SK-N-SH (cell line): ENCODE results near the gene IGFBP7. TPM values are rescaled to one million over a fixed set of nuclear protein-coding genes. Genes with fewer than 3 reads are reported as not detected.

Experiments
- CTCF ChIA-PET: fragments of 300-600, 350-600 bp; formaldehyde crosslinking; extraction: SDS; loops from one replicate; lab custom pipeline; 2021; lab: Yijun Ruan, JAX
- POLR2A ChIA-PET: fragments of 350-600 bp; sonication (Branson Sonifier 250); formaldehyde crosslinking; extraction: SDS; loops from one replicate; lab custom pipeline; 2020; ENCODE audit warnings: antibody characterized with exemption, inconsistent platforms; lab: Yijun Ruan, JAX
- DNase-seq: peaks from one replicate; pipeline ENCODE4 v3.0.0; 2012
- H2AFZ ChIP-seq: fragments of 200-600 bp; sonication (generic); 2 replicates; pipeline ENCODE4 v1.8.1; 2016; ENCODE audit warnings: antibody characterized with exemption, mild to moderate bottlenecking, low read depth
- H3F3A ChIP-seq: fragments of 200-600 bp; sonication (generic); replicated peaks from 2 replicates; pipeline ENCODE3; 2016; ENCODE audit warnings: antibody characterized with exemption, mild to moderate bottlenecking; ENCODE audit not compliant: insufficient read depth
- H3K27ac ChIP-seq, 2 experiments: fragments of 200-500 bp in 1 of 2; fragments of 200-600 bp in 1 of 2; sonication (Bioruptor generic) in 1 of 2; sonication (generic), shearing (Covaris generic) in 1 of 2; 2 replicates each; pipeline versions ENCODE4 v1.5.1 to v1.6.1; 2014 to 2016; ENCODE audit warnings: low read depth in 2 of 2, inconsistent platforms in 1 of 2, low read length in 1 of 2, mild to moderate bottlenecking in 1 of 2, mixed read lengths in 1 of 2
- H3K27me3 ChIP-seq: fragments of 200-600 bp; sonication (generic), shearing (Covaris generic); 2 replicates; pipeline ENCODE4 v1.6.1; 2016; ENCODE audit warnings: mixed run types; ENCODE audit not compliant: insufficient read depth
- H3K36me3 ChIP-seq, 2 experiments: fragments of 200-500 bp in 1 of 2; fragments of 200-600 bp in 1 of 2; sonication (Bioruptor generic) in 1 of 2; sonication (generic) in 1 of 2; replicated peaks in 1 of 2; 2 replicates each; pipeline versions ENCODE3 to v1.5.1; 2014 to 2016; ENCODE audit warnings: low read length in 1 of 2, mild to moderate bottlenecking in 1 of 2; ENCODE audit not compliant: insufficient read depth in 2 of 2, control insufficient read depth in 1 of 2
- H3K4me1 ChIP-seq, 2 experiments: fragments of 200-500 bp in 1 of 2; fragments of 200-600 bp in 1 of 2; sonication (Bioruptor generic) in 1 of 2; sonication (generic), shearing (Covaris generic) in 1 of 2; 2 replicates each; pipeline versions ENCODE4 v1.5.1 to v1.6.1; 2014 to 2016; ENCODE audit warnings: low read depth in 1 of 2, low read length in 1 of 2, mixed run types in 1 of 2; ENCODE audit not compliant: insufficient read depth in 2 of 2, control insufficient read depth in 1 of 2
- H3K4me2 ChIP-seq: fragments of 200-600 bp; sonication (generic), shearing (Covaris generic); 2 replicates; pipeline ENCODE4 v1.6.1; 2017; ENCODE audit warnings: mixed run types
- H3K4me3 ChIP-seq, 2 experiments: fragments of 200-500 bp in 1 of 2; fragments of 200-600 bp in 1 of 2; sonication (Bioruptor generic) in 1 of 2; sonication (generic), shearing (Covaris generic) in 1 of 2; 2 replicates each; pipeline versions ENCODE4 v1.5.1 to v1.8.1; 2014 to 2016; ENCODE audit warnings: low read depth in 2 of 2, inconsistent platforms in 1 of 2, low read length in 1 of 2, mild to moderate bottlenecking in 1 of 2, mixed read lengths in 1 of 2, moderate library complexity in 1 of 2
- H3K79me2 ChIP-seq: fragments of 200-600 bp; sonication (generic); 2 replicates; pipeline ENCODE4 v1.8.1; 2017; ENCODE audit warnings: mild to moderate bottlenecking; ENCODE audit not compliant: insufficient read depth
- H3K9ac ChIP-seq: fragments of 200-600 bp; sonication (generic); 2 replicates; pipeline ENCODE4 v1.6.1; 2017; ENCODE audit warnings: mixed run types
- H3K9me2 ChIP-seq: fragments of 200-600 bp; sonication (generic); 2 replicates; pipeline ENCODE4 v1.6.1; 2017; ENCODE audit warnings: mixed run types
- H3K9me3 ChIP-seq: fragments of 200-600 bp; sonication (generic); 2 replicates; pipeline ENCODE4 v1.6.1; 2017; ENCODE audit warnings: mixed run types, mild to moderate bottlenecking, moderate library complexity
- H4K20me1 ChIP-seq: fragments of 200-600 bp; sonication (generic); 2 replicates; pipeline ENCODE4 v1.6.1; 2017; ENCODE audit warnings: mild to moderate bottlenecking, mixed run types; ENCODE audit not compliant: insufficient read depth
- CHD2 ChIP-seq: fragments of 150-350 bp; IDR thresholded peaks from 2 replicates; pipeline ENCODE4 v1.6.1; 2018; ENCODE audit warnings: low read length; ENCODE audit not compliant: partially characterized antibody
- EP300 ChIP-seq, 2 experiments: IDR thresholded peaks; 2 replicates each; pipeline versions ENCODE4 v1.4.0 to v1.6.1; 2012; ENCODE audit warnings: borderline replicate concordance in 1 of 2, low read depth in 1 of 2, low read length in 1 of 2
- EZH2phosphoT487 ChIP-seq: fragments of 200-600 bp; sonication (generic); IDR thresholded peaks from 2 replicates; pipeline ENCODE4 v1.6.1; 2017; ENCODE audit warnings: low read depth, mixed run types, mild to moderate bottlenecking, antibody characterized with exemption, moderate library complexity, borderline replicate concordance
- FOSL2 ChIP-seq: IDR thresholded peaks from 2 replicates; pipeline ENCODE4 v1.4.0; 2012; ENCODE audit warnings: low read depth, mild to moderate bottlenecking, moderate library complexity, borderline replicate concordance
- FOXJ3 ChIP-seq: sonication (generic); formaldehyde crosslinking; IDR thresholded peaks from 2 replicates; pipeline ENCODE4 v1.5.1; 2020; ENCODE audit warnings: mild to moderate bottlenecking, missing genetic modification reagents
- GABPA ChIP-seq: IDR thresholded peaks from 2 replicates; pipeline ENCODE4 v1.4.0; 2012; ENCODE audit warnings: low read depth, mild to moderate bottlenecking
- GATA2 ChIP-seq: sonication (generic); formaldehyde crosslinking; IDR thresholded peaks from 2 replicates; pipeline ENCODE4 v1.5.0; 2020; ENCODE audit warnings: mild to moderate bottlenecking, missing genetic modification reagents
- IRF3 ChIP-seq: fragments of 150-350 bp; IDR thresholded peaks from 2 replicates; pipeline ENCODE4 v1.6.1; 2016; ENCODE audit warnings: mild to moderate bottlenecking, low read depth, low read length
- JUND ChIP-seq: IDR thresholded peaks from 2 replicates; pipeline ENCODE4 v1.4.0; 2012
- MXI1 ChIP-seq: IDR thresholded peaks from 2 replicates; pipeline ENCODE4 v1.6.1; 2012; ENCODE audit warnings: mild to moderate bottlenecking, low read depth, low read length, improper control_type of control experiment
- PBX3 ChIP-seq: IDR thresholded peaks from 2 replicates; pipeline ENCODE4; 2012
- RAD21 ChIP-seq: IDR thresholded peaks from 2 replicates; pipeline ENCODE4 v1.6.1; 2012; ENCODE audit warnings: mild to moderate bottlenecking, low read length
- RXRA ChIP-seq: IDR thresholded peaks from 2 replicates; pipeline ENCODE4 v1.4.0; 2012; ENCODE audit warnings: low read depth, mild to moderate bottlenecking, borderline replicate concordance
- SMC3 ChIP-seq: IDR thresholded peaks from 2 replicates; pipeline ENCODE4 v1.6.1; 2012; ENCODE audit warnings: low read depth, low read length, improper control_type of control experiment
- ZBTB33 ChIP-seq: IDR thresholded peaks from 2 replicates; pipeline ENCODE4 v1.4.0; 2012; ENCODE audit warnings: low read depth, borderline replicate concordance
- WGBS: methylation state at CpG from one replicate; pipeline ENCODE4 v1.1.6; 2017; ENCODE audit warnings: low lambda C conversion rate; 5-methylcytosine and 5-hydroxymethylcytosine counted together
- polyA plus RNA-seq, 3 experiments: library from polyadenylated mRNA; depleted of rRNA; stranded (reverse); fragments of >200 nt; gene quantifications; 2 replicates each; pipeline ENCODE4 v1.2.3, GENCODE V29; 2012
- TF ChIP-seq, protein P1 (sequence below): IDR thresholded peaks from 2 replicates; pipeline ENCODE4 v1.4.0; 2012; ENCODE audit warnings: low read depth
- TF ChIP-seq, protein P2 (sequence below): fragments of 150-350 bp; IDR thresholded peaks from 2 replicates; pipeline ENCODE4 v1.6.1; 2017; ENCODE audit warnings: antibody characterized with exemption, low read length, low read depth, borderline replicate concordance
- TF ChIP-seq, protein P3 (sequence below): IDR thresholded peaks from 2 replicates; pipeline ENCODE4 v1.4.0; 2012; ENCODE audit warnings: low read depth, borderline replicate concordance
- TF ChIP-seq, protein P4 (sequence below): fragments of 200-600 bp; sonication (generic); IDR thresholded peaks from 2 replicates; pipeline ENCODE4 v1.6.1; 2017; ENCODE audit warnings: antibody characterized with exemption, mild to moderate bottlenecking, moderate library complexity

Gene IGFBP7
- polyA plus RNA-seq, 1 of the 3 experiments (the other 2 are of a cell fraction): 0.38 TPM

DNA sequence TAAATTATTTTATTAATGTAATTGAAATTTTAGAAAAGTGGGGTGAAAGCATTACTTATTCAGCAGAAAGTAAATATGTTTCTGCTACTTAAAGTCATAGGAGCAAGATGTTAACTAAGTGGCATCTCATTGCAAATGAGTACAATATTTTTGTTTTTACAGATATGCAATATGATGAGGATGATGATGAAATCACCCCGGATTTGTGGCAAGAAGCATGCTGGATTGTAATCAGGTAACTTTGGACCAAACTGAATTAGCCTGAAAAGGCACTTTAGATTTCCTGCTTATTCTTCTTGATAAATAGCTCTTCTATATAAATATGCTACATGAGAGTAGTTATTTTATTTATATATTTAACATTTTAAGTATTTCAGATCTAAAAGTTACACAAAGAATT lies 124.0 kb downstream of the IGFBP7 start:
- peaks cover 50 to 82% of the 10 kb centered on the region in 2 experiments for H3K36me3 ChIP-seq
- 49% methylated on average over 1 of the region's 1 CpG for WGBS
- no peaks in the 10 kb centered on the region for H3K9me2 ChIP-seq
- H3K4me1 ChIP-seq: peaks cover 2 to 5% of the 10 kb centered on the region in 2 experiments
- ChIA-PET CTCF (no interaction called here), POLR2A (no interaction called here)
- H3K9ac ChIP-seq: no peak overlapping the region
- H2AFZ ChIP-seq: no peak overlapping the region
- H4K20me1 ChIP-seq: peaks cover 55% of the 10 kb centered on the region
- peak overlapping the region in 1 of 2 experiments; percentile 67; a peak in 1 of 4 replicates for H3K27ac ChIP-seq
- H3K27me3 ChIP-seq: no peaks in the 10 kb centered on the region
- H3K9me3 ChIP-seq: no peaks in the 10 kb centered on the region
- no peak for DNase-seq
- TF ChIP-seq GABPA (no peak), FOSL2 (no peak), GATA2 (CRISPR knock-in tag) (no peak), ZBTB33 (no peak), JUND (no peak), FOXJ3 (no peak), RAD21 (no peak), EP300 (IDR thresholded peaks at IDR 0.05; ENCODE audit: borderline replicate concordance in 1 of 2, low read depth in 1 of 2, low read length in 1 of 2) (no peak), RXRA (no peak), IRF3 (no peak), CHD2 (no peak)
- TF ChIP-seq, protein P1, sequence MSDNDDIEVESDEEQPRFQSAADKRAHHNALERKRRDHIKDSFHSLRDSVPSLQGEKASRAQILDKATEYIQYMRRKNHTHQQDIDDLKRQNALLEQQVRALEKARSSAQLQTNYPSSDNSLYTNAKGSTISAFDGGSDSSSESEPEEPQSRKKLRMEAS: no peak
- TF ChIP-seq, protein P2, sequence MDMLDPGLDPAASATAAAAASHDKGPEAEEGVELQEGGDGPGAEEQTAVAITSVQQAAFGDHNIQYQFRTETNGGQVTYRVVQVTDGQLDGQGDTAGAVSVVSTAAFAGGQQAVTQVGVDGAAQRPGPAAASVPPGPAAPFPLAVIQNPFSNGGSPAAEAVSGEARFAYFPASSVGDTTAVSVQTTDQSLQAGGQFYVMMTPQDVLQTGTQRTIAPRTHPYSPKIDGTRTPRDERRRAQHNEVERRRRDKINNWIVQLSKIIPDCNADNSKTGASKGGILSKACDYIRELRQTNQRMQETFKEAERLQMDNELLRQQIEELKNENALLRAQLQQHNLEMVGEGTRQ: no peak
- H3K4me3 ChIP-seq: no peak overlapping the region
- peaks cover 99% of the 10 kb centered on the region for H3K79me2 ChIP-seq
- peaks cover 30% of the 10 kb centered on the region for H3F3A ChIP-seq
- no peak overlapping the region for H3K4me2 ChIP-seq

- CTCF ChIA-PET: interaction anchor here (1.0 to 1.4 kb wide), 2 partner anchors 10 to 56 kb away, joined by 3 to 5 read pairs; no protein-coding TSS in a partner anchor
- Histone ChIP-seq H3K4me3 (peak overlapping the region; percentile 4 to 99; a peak in 3 of 4 replicates), H4K20me1 (peaks cover 63% of the 10 kb centered on the region), H3K27me3 (no peaks in the 10 kb centered on the region), H3K27ac (peak overlapping the region in 1 of 2 experiments; percentile 83; a peak in 2 of 4 replicates), H3K4me1 (peaks cover 2 to 9% of the 10 kb centered on the region in 2 experiments), H3K9me3 (no peaks in the 10 kb centered on the region), H3K4me2 (peak overlapping the region; percentile 92), H3K9me2 (no peaks in the 10 kb centered on the region), H3K9ac (peak overlapping the region; percentile 67), H3K79me2 (peaks cover 90% of the 10 kb centered on the region), H2AFZ (no peak overlapping the region), H3K36me3 (peaks cover 18 to 48% of the 10 kb centered on the region in 2 experiments), H3F3A (peaks cover 26% of the 10 kb centered on the region)
- POLR2A ChIA-PET: no interaction called here
- WGBS: 22% methylated on average over 4 of the region's 4 CpGs
- no peak for DNase-seq
- TF ChIP-seq SMC3 (no peak), PBX3 (peak; percentile 23; the same call in 1 of the 2 replicates), JUND (peak; percentile 54), RAD21 (no peak), EZH2phosphoT487 (no peak), MXI1 (no peak)
- TF ChIP-seq, protein P3, sequence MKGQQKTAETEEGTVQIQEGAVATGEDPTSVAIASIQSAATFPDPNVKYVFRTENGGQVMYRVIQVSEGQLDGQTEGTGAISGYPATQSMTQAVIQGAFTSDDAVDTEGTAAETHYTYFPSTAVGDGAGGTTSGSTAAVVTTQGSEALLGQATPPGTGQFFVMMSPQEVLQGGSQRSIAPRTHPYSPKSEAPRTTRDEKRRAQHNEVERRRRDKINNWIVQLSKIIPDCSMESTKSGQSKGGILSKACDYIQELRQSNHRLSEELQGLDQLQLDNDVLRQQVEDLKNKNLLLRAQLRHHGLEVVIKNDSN: no peak
- TF ChIP-seq, protein P4, sequence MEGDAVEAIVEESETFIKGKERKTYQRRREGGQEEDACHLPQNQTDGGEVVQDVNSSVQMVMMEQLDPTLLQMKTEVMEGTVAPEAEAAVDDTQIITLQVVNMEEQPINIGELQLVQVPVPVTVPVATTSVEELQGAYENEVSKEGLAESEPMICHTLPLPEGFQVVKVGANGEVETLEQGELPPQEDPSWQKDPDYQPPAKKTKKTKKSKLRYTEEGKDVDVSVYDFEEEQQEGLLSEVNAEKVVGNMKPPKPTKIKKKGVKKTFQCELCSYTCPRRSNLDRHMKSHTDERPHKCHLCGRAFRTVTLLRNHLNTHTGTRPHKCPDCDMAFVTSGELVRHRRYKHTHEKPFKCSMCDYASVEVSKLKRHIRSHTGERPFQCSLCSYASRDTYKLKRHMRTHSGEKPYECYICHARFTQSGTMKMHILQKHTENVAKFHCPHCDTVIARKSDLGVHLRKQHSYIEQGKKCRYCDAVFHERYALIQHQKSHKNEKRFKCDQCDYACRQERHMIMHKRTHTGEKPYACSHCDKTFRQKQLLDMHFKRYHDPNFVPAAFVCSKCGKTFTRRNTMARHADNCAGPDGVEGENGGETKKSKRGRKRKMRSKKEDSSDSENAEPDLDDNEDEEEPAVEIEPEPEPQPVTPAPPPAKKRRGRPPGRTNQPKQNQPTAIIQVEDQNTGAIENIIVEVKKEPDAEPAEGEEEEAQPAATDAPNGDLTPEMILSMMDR: no peak
Observed at GRCh38 chr4:56981795-56982201, 128.4 kb downstream of the IGFBP7 start.
